HEK293T (cell line): ENCODE results near the gene PRDX3.
A peak's percentile ranks its signal among the peaks of the same experiment; 100 is the strongest.

Experiments used
- CTCF ChIA-PET: fragments of 350-600 bp; formaldehyde crosslinking; extraction: SDS; loops from one replicate; lab custom pipeline; 2021; ENCODE audit warnings: antibody characterized with exemption, inconsistent platforms; lab: Yijun Ruan, JAX
- POLR2A ChIA-PET: fragments of 350-600 bp; formaldehyde crosslinking; extraction: SDS; loops from one replicate; lab custom pipeline; 2020; ENCODE audit warnings: antibody characterized with exemption, inconsistent platforms; lab: Yijun Ruan, JAX
- DNase-seq: peaks from one replicate; pipeline ENCODE4 v3.0.0; 2012; ENCODE audit warnings: mixed read lengths; ENCODE audit errors: extremely low spot score
- ARNT ChIP-seq: fragments of 450-650 bp; IDR thresholded peaks from 2 replicates; pipeline ENCODE4 v1.6.1; 2017; ENCODE audit warnings: mild to moderate bottlenecking
- BHLHE40 ChIP-seq: fragments of 450-650 bp; IDR thresholded peaks from 2 replicates; pipeline ENCODE4 v1.6.1; 2016; ENCODE audit warnings: mild to moderate bottlenecking, moderate library complexity, borderline replicate concordance
- CTBP1 ChIP-seq: fragments of 450-650 bp; IDR thresholded peaks from 2 replicates; pipeline ENCODE4 v1.6.1; 2016; ENCODE audit warnings: borderline replicate concordance
- ELF4 ChIP-seq: fragments of 450-650 bp; IDR thresholded peaks from 2 replicates; pipeline ENCODE4 v1.6.1; 2017; ENCODE audit warnings: antibody characterized with exemption
- FOXA1 ChIP-seq: fragments of 450-650 bp; IDR thresholded peaks from 2 replicates; pipeline ENCODE4 v1.6.1; 2016; ENCODE audit warnings: mild to moderate bottlenecking
- FOXK2 ChIP-seq: fragments of 450-650 bp; IDR thresholded peaks from 2 replicates; pipeline ENCODE4 v1.6.1; 2016; ENCODE audit warnings: mild to moderate bottlenecking
- FOXM1 ChIP-seq: fragments of 450-650 bp; IDR thresholded peaks from 2 replicates; pipeline ENCODE4 v1.6.1; 2017; ENCODE audit warnings: mild to moderate bottlenecking, borderline replicate concordance
- HDGF ChIP-seq: fragments of 450-650 bp; IDR thresholded peaks from 2 replicates; pipeline ENCODE4 v1.6.1; 2017; ENCODE audit warnings: antibody characterized with exemption, borderline replicate concordance
- L3MBTL2 ChIP-seq: fragments of 450-650 bp; conservative IDR thresholded peaks from 2 replicates; pipeline ENCODE4 v1.6.1; 2016; ENCODE audit warnings: mild to moderate bottlenecking
- LEF1 ChIP-seq: fragments of 450-650 bp; IDR thresholded peaks from 2 replicates; pipeline ENCODE4 v1.6.1; 2017; ENCODE audit warnings: mild to moderate bottlenecking, borderline replicate concordance
- NFRKB ChIP-seq: fragments of 450-650 bp; IDR thresholded peaks from 2 replicates; pipeline ENCODE4 v1.6.1; 2016; ENCODE audit warnings: mild to moderate bottlenecking, moderate library complexity
- PKNOX1 ChIP-seq: fragments of 450-650 bp; IDR thresholded peaks from 2 replicates; pipeline ENCODE4 v1.6.1; 2016
- SP1 ChIP-seq: fragments of 450-650 bp; IDR thresholded peaks from 2 replicates; pipeline ENCODE4 v1.6.1; 2017
- SUZ12 ChIP-seq: fragments of 450-650 bp; IDR thresholded peaks from 2 replicates; pipeline ENCODE4 v1.6.1; 2016; ENCODE audit warnings: mild to moderate bottlenecking
- TARDBP ChIP-seq: fragments of 450-650 bp; IDR thresholded peaks from 2 replicates; pipeline ENCODE4 v1.6.1; 2016
- ZNF384 ChIP-seq: fragments of 450-650 bp; IDR thresholded peaks from 2 replicates; pipeline ENCODE4 v1.6.1; 2016

The PRDX3 gene

GRCh38 chr10:119178372-119179119 lies at the start of gene PRDX3:
Gene PRDX3 (minus strand): TSS chr10:119178812. CDS start chr10:119178790, 22 bp downstream.
- ChIA-PET CTCF (no interaction called here), POLR2A (interaction anchor here (0.7 to 1.0 kb wide), 3 partner anchors 11 to 24 kb away, joined by 3 to 4 read pairs (median 3); no protein-coding TSS in a partner anchor)
- peak; percentile 98 for DNase-seq
- peak; percentile 44; the same call in 1 of the 2 replicates for TF ChIP-seq HDGF
- no peak for TF ChIP-seq SP1
- peak; percentile 51 for TF ChIP-seq L3MBTL2

- TF ChIP-seq PKNOX1 = no peak
- no peak for TF ChIP-seq NFRKB
- TF ChIP-seq TARDBP = no peak
- no peak for TF ChIP-seq L3MBTL2
- POLR2A ChIA-PET = no interaction called here
- no peak for DNase-seq
- CTCF ChIA-PET = no interaction called here
Observed at GRCh38 chr10:119227825-119228224, 49.2 kb upstream of the PRDX3 start.

GRCh38 chr10:119225083-119225658 lies 46.6 kb upstream of the PRDX3 start:
- ChIA-PET POLR2A (no interaction called here), CTCF (no interaction called here)
- DNase-seq = no peak
- TF ChIP-seq ARNT (no peak), TARDBP (no peak)

- no peak for DNase-seq
- CTCF ChIA-PET = no interaction called here
- POLR2A ChIA-PET = no interaction called here
- no peak for TF ChIP-seq ARNT
- TF ChIP-seq FOXK2 = no peak
- no peak for TF ChIP-seq LEF1
- TF ChIP-seq FOXM1 = no peak
- TF ChIP-seq FOXA1 = no peak
- no peak for TF ChIP-seq L3MBTL2
- no peak for TF ChIP-seq ZNF384
- TF ChIP-seq CTBP1 = no peak
- TF ChIP-seq ELF4 = no peak
Observed at GRCh38 chr10:119222966-119223386, 44.4 kb upstream of the PRDX3 start.

GRCh38 chr10:119222537-119222936 lies 43.9 kb upstream of the PRDX3 start:
- no peak for TF ChIP-seq SUZ12
- TF ChIP-seq FOXK2 = no peak
- TF ChIP-seq ARNT = no peak
- TF ChIP-seq FOXM1 = no peak
- TF ChIP-seq CTBP1 = no peak
- TF ChIP-seq FOXA1 = no peak
- ChIA-PET POLR2A (no interaction called here), CTCF (interaction anchor here (0.9 kb wide), 1 partner anchor 50 kb away, joined by 4 read pairs; no protein-coding TSS in a partner anchor)
- no peak for DNase-seq

GRCh38 chr10:119221666-119222065 lies 43.1 kb upstream of the PRDX3 start:
- ChIA-PET CTCF (interaction anchor here (0.9 kb wide), 1 partner anchor 50 kb away, joined by 4 read pairs; no protein-coding TSS in a partner anchor), POLR2A (no interaction called here)
- DNase-seq = no peak
- TF ChIP-seq HDGF = no peak
- no peak for TF ChIP-seq FOXK2
- TF ChIP-seq L3MBTL2 = no peak
- no peak for TF ChIP-seq SP1
- TF ChIP-seq FOXA1 = no peak
- no peak for TF ChIP-seq ELF4
- TF ChIP-seq TARDBP = no peak
- no peak for TF ChIP-seq SUZ12
- TF ChIP-seq LEF1 = no peak
- no peak for TF ChIP-seq ZNF384
- TF ChIP-seq NFRKB = no peak
- no peak for TF ChIP-seq BHLHE40
- TF ChIP-seq ARNT = no peak
- TF ChIP-seq CTBP1 = no peak
- no peak for TF ChIP-seq PKNOX1
- no peak for TF ChIP-seq FOXM1

- CTCF ChIA-PET = no interaction called here
- TF ChIP-seq FOXK2 = no peak
- no peak for TF ChIP-seq FOXM1
- no peak for TF ChIP-seq TARDBP
- no peak for TF ChIP-seq SP1
- no peak for TF ChIP-seq PKNOX1
- TF ChIP-seq ZNF384 = no peak
- no peak for TF ChIP-seq BHLHE40
- TF ChIP-seq HDGF = no peak
- no peak for TF ChIP-seq L3MBTL2
- no peak for TF ChIP-seq SUZ12
- no peak for TF ChIP-seq FOXA1
- no peak for TF ChIP-seq ELF4
- no peak for TF ChIP-seq NFRKB
- no peak for TF ChIP-seq CTBP1
- no peak for TF ChIP-seq LEF1
- no peak for TF ChIP-seq ARNT
- POLR2A ChIA-PET = no interaction called here
- no peak for DNase-seq
Observed at GRCh38 chr10:119221201-119221600, 42.6 kb upstream of the PRDX3 start.
